Effector memory CD4-positive, alpha-beta T cell (primary cell): ENCODE measurements around the gene PASD1.

Experiments
- DNase-seq, 3 donors: peaks; one replicate each; pipeline ENCODE4 v3.0.0-alpha.2; 2020
- H3K27ac ChIP-seq: 2 replicates; pipeline ENCODE4 v1.7.0; 2013; ENCODE audit warnings: mild to moderate bottlenecking, low read length, moderate library complexity; ENCODE audit not compliant: insufficient read depth, poor library complexity, severe bottlenecking
- H3K27me3 ChIP-seq: replicated peaks from 2 replicates; pipeline ENCODE4 v1.7.0; 2013; ENCODE audit warnings: mild to moderate bottlenecking, low read length; ENCODE audit not compliant: insufficient read depth, control insufficient read depth, poor library complexity, severe bottlenecking
- H3K36me3 ChIP-seq: 2 replicates; pipeline ENCODE4 v1.7.0; 2013; ENCODE audit warnings: mild to moderate bottlenecking, low read length, moderate library complexity; ENCODE audit not compliant: control insufficient read depth, insufficient read depth
- H3K4me1 ChIP-seq: 2 replicates; pipeline ENCODE4 v1.7.0; 2013; ENCODE audit warnings: low read length, mild to moderate bottlenecking; ENCODE audit not compliant: control insufficient read depth, insufficient read depth, poor library complexity, severe bottlenecking
- H3K4me3 ChIP-seq: 2 replicates; pipeline ENCODE4 v1.7.0; 2013; ENCODE audit warnings: low read length, low read depth, mild to moderate bottlenecking; ENCODE audit not compliant: insufficient read depth, poor library complexity, severe bottlenecking
- H3K9me3 ChIP-seq: 2 replicates; pipeline ENCODE4 v1.7.0; 2013; ENCODE audit warnings: mild to moderate bottlenecking, low read length, moderate library complexity; ENCODE audit not compliant: control insufficient read depth

PASD1 gene

DNA sequence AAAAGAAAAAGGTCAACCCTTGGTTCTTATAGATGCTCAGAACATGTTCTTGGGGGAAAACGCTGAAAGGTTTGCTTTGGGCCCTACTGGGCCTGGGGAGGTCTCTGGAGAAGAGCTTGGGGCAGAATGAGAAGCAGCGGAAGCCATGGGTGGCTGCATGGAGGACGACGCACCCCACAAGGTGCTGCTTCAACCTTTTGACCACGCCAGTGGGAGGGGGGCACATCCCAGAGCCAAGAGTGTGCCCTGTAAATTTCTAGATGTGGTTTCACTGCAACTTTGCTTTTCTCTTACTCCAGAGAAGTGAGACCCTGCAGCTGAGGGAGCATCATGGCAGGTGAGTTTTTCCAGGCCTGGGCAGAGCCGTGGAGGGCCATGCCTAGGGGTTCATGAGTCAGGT lies 135.0 kb downstream of the PASD1 start:
- Histone ChIP-seq H3K27me3 (no peaks in the 10 kb centered on the region), H3K4me3 (no peak overlapping the region), H3K27ac (no peak overlapping the region), H3K4me1 (no peaks in the 10 kb centered on the region), H3K9me3 (no peaks in the 10 kb centered on the region), H3K36me3 (no peaks in the 10 kb centered on the region)
- no peak for DNase-seq

DNA sequence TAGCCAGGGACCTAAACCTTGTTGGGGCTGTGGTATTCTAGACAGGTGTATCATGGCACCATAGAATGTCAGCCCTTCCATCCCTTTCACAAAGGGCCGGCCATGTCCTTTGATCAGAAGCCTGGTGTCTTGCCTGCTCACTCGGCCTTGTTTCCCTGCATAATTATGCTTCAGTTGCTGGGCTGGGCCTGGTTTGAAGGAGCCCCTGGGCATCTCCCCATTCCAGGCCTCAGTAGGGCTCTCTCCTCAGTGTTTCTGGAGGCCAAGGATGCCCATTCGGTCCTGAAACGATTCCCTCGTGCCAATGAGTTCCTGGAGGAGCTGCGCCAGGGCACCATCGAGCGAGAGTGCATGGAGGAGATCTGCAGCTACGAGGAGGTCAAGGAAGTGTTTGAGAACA lies 136.3 kb downstream of the PASD1 start:
- Histone ChIP-seq H3K4me3 (no peak overlapping the region), H3K36me3 (no peaks in the 10 kb centered on the region), H3K4me1 (no peaks in the 10 kb centered on the region), H3K27ac (no peak overlapping the region), H3K27me3 (no peaks in the 10 kb centered on the region), H3K9me3 (no peaks in the 10 kb centered on the region)
- no peak for DNase-seq

DNA sequence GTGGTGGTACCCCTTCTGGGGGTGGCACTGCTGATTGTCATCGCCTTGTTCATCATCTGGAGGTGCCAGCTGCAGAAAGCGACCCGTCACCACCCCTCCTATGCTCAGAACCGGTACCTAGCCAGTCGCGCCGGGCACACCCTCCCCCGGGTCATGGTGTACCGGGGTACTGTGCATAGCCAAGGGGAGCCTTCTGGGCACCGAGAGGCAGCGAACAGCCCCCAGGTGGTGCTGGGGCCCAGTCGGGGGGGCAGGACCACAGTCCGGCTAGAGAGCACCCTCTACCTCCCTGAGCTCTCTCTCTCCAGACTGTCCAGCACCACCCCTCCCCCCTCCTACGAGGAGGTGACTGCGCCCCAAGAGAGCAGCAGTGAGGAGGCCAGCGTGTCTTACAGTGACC lies 137.1 kb downstream of the PASD1 start:
- Histone ChIP-seq H3K4me1 (no peaks in the 10 kb centered on the region), H3K9me3 (no peaks in the 10 kb centered on the region), H3K27ac (no peak overlapping the region), H3K36me3 (no peaks in the 10 kb centered on the region), H3K4me3 (no peak overlapping the region), H3K27me3 (no peaks in the 10 kb centered on the region)
- no peak for DNase-seq

DNA sequence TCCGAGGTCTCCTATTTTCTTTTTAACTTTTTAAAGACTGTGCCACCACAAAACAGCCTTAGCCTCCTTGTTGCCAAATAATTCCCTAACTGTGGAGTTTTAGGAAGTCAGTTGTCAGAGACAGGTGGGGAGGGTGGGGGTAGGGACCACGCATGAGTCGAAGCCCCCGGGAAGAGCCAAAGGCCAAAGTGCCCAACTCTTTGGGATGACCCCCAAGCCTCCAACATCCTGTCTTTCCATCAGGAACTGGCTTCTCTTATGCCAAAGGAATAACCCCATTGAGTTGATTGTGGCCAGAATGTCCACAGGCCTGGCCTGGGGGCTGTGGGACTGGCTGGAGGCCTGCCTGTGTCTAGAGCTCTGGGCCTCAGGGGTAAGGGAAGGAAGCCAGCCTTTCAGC lies 137.6 kb downstream of the PASD1 start:
- Histone ChIP-seq H3K4me1 (no peaks in the 10 kb centered on the region), H3K9me3 (no peaks in the 10 kb centered on the region), H3K27me3 (no peaks in the 10 kb centered on the region), H3K27ac (no peak overlapping the region), H3K36me3 (no peaks in the 10 kb centered on the region), H3K4me3 (no peak overlapping the region)
- no peak for DNase-seq

DNA sequence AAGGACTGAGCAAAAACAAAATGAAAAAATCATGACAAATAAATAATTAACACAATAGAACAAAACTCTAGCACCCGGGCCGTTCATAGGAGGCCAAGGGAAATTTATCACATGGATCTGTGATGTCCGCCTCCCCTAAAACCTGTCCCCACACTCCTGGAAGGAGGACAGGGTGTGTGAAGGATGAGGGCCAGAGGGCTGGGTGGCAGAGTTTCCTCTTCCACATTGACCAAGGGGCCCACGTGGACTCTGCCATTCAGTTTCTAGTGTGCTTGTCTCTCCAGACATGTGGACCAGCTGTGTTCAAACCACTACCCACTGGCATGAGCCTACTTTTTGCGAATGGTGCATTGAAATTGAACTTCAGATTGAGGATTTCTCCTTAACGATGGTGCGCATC lies 138.1 kb downstream of the PASD1 start:
- no peak overlapping the region for H3K27ac ChIP-seq
- DNase-seq: no peak
- H3K4me1 ChIP-seq: no peaks in the 10 kb centered on the region
- H3K36me3 ChIP-seq: no peaks in the 10 kb centered on the region
- H3K9me3 ChIP-seq: no peaks in the 10 kb centered on the region
- H3K27me3 ChIP-seq: no peaks in the 10 kb centered on the region
- no peak overlapping the region for H3K4me3 ChIP-seq

DNA sequence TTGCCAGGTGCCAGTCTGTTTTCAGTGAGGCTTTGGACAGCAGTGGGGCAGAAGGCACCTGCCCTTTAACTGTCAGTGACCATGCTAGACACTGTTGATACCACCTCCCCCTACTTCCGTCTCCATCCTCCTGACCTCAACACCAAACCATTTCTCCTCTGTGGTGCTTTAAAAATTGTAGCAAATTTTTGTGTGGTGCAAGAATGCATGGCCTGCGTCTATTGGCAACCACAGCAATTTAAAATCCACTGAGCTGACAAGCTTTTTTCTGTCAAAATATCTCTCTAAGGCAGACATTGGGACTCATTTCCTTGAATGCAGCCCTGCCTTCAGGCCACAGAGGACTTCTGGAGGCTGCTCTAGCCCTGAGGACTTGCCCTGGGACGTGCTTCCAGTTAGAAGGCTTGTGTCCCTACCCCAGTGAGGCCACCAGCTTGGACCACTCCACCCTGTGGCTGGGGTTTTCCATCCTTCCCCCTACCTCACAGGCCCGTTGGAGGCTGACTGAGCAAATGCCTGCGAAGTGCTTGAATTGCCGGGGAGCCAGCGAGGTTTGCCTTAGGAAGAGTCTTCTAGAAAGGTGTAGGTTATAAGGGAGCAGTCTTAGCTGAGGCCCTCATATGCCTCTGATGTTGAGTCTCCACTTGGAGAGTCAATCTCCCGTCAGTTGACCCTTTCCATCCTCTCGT lies 138.7 kb downstream of the PASD1 start:
- H3K4me3 ChIP-seq: no peak overlapping the region
- no peak for DNase-seq
- H3K27me3 ChIP-seq: no peaks in the 10 kb centered on the region
- H3K36me3 ChIP-seq: no peaks in the 10 kb centered on the region
- H3K9me3 ChIP-seq: no peaks in the 10 kb centered on the region
- no peaks in the 10 kb centered on the region for H3K4me1 ChIP-seq
- H3K27ac ChIP-seq: no peak overlapping the region

DNA sequence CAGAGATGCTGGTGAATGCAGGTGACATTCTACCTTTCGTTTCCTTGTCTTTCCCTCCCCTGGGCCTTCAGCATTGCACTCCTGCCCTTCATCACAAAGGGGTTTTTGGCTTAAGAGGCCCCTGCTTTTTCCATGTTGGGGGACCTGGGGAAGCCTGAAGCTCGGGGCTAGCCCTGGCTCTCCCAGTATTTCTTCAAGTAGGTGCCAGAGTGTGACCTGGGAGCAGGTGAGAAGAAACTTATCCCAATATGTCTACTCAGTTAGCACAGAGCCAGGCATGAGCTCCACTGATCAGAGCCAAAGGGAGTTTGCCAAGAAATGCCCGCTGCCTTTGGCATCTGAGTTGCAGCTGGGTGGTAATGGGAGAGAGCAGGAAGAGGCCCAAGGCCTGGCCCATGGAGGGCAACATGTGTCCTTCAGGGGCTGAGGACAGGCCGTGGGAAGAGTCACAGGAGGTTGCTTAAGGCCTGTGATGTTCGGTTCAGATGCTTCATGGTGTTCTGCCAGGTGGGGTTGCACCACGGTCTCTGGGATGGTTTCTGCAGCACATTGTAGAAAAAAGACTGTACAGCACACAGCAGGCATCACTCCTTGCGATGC lies 139.4 kb downstream of the PASD1 start:
- Histone ChIP-seq H3K9me3 (no peaks in the 10 kb centered on the region), H3K4me1 (no peaks in the 10 kb centered on the region), H3K4me3 (no peak overlapping the region), H3K27me3 (no peaks in the 10 kb centered on the region), H3K27ac (no peak overlapping the region), H3K36me3 (no peaks in the 10 kb centered on the region)
- no peak for DNase-seq

DNA sequence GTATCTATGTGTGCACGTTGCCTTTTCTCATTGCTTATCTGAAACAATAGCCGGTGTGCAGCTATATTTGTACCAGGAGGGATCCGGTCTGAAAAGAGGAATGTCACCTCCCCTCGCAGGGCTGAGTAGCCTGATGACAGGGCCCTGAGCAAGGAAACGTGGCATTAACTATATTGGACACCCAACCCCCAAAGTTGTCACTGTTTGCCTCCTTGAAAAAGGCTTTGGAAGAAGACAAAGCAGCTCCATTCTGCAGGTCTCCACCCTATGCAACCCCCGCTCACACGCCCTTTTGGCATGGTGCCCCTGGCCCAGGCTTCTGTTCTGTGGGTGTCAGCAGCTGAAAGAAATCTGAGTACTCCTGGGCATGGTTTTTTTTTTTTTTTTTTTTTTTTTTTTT lies 140.0 kb downstream of the PASD1 start:
- no peaks in the 10 kb centered on the region for H3K9me3 ChIP-seq
- H3K4me1 ChIP-seq: no peaks in the 10 kb centered on the region
- no peaks in the 10 kb centered on the region for H3K27me3 ChIP-seq
- H3K36me3 ChIP-seq: no peaks in the 10 kb centered on the region
- no peak overlapping the region for H3K4me3 ChIP-seq
- no peak overlapping the region for H3K27ac ChIP-seq
- no peak for DNase-seq

DNA sequence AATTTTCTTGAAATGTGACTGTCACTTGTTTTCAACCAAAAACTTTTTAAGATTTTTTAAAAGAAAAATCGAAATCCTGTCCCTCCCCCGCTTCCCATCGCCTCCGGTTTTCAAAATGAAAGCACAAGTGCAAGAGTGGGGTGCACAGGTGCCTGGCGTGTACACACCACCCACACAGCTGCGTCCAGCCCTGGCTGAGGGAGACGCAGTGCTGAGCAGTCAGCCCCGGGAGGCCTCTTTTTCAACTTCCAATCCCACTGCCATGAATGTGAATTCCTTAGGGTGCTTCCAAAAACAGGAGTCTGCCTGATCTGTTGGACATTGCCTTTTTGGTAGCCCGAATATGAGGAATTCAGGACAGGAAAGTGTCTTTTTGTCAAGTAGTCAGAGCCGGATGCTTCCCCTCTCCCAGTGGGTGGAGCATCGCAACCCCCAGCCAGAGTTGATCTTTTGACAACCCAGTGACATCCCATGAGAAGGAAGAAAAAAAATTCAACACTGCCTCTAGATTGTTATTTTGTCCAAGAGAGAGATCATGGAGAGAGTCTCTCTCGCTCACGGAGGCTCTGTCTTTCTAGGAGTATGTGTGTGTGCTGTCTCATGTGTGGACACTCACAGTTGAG lies 140.7 kb downstream of the PASD1 start:
- no peak for DNase-seq
- Histone ChIP-seq H3K4me1 (no peaks in the 10 kb centered on the region), H3K27me3 (no peaks in the 10 kb centered on the region), H3K4me3 (no peak overlapping the region), H3K36me3 (no peaks in the 10 kb centered on the region), H3K27ac (no peak overlapping the region), H3K9me3 (no peaks in the 10 kb centered on the region)

DNA sequence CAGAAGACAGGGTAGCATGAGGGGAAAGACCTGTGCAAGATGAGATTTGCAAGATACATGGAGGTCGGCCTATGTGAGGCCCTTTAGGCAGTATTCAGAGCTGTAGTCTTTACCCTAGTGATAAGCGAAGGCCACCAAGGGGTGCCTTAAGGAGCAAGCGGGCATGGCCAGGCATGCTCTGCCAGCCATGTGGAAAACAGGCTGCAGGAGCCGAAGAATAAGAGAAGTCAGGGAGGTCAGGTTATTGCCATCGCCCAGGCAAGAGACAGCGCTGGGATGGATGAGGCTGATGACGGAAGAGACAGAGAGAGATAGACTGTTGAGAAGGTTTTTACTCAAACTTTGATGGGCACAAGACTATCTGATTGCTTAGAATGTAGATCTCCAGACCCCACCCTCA lies 145.3 kb downstream of the PASD1 start:
- H3K36me3 ChIP-seq: no peaks in the 10 kb centered on the region
- H3K27ac ChIP-seq: no peak overlapping the region
- DNase-seq: no peak
- H3K4me1 ChIP-seq: no peaks in the 10 kb centered on the region
- H3K27me3 ChIP-seq: no peaks in the 10 kb centered on the region
- H3K4me3 ChIP-seq: no peak overlapping the region
- no peaks in the 10 kb centered on the region for H3K9me3 ChIP-seq
